Prostate gland (tissue), 2 donors: ENCODE results near the gene RFT1.

Experiments used
- CTCF ChIP-seq, 4 experiments: fragments of 200-600 bp in 2 of 4; fragments of 450-650 bp in 2 of 4; sonication (generic) in 2 of 4; IDR thresholded peaks; 1 replicate in 3 of 4; 2 replicates in 1 of 4; pipeline ENCODE4 v1.5.1; 2016 to 2019; ENCODE audit warnings: antibody characterized with exemption in 4 of 4, mild to moderate bottlenecking in 2 of 4, moderate library complexity in 2 of 4
- POLR2A ChIP-seq: fragments of 450-650 bp; IDR thresholded peaks from one replicate; pipeline ENCODE4 v1.6.1; 2016; ENCODE audit warnings: antibody characterized with exemption, mild to moderate bottlenecking
- POLR2AphosphoS5 ChIP-seq: sonication (generic); formaldehyde crosslinking; IDR thresholded peaks from one replicate; pipeline ENCODE4 v1.6.1; 2017; ENCODE audit warnings: antibody characterized with exemption

- no peak for TF ChIP-seq POLR2A
- TF ChIP-seq CTCF (IDR thresholded peaks at IDR 0.05), result no peak
- no peak for TF ChIP-seq POLR2AphosphoS5
Measured at GRCh38 chr3:53078656-53079055, 51.6 kb downstream of the RFT1 start.
